Fibroblast of lung (primary cell): Measurements from ENCODE around the gene FGGY. TPM values are rescaled to one million over a fixed set of nuclear protein-coding genes. Genes with fewer than 3 reads are reported as not detected.

Experiments
- DNase-seq, 2 donors: peaks; one replicate each; pipeline versions ENCODE4 v3.0.0 to v3.0.0-alpha.2; 2010; ENCODE audit warnings: low read depth in 2 of 2
- H2AFZ ChIP-seq: 2 replicates; pipeline ENCODE4 v1.5.1; 2012; ENCODE audit warnings: low read length, control low read depth, inconsistent platforms
- H3K27ac ChIP-seq: 2 replicates; pipeline ENCODE4 v1.5.1; 2011; ENCODE audit warnings: low read length, control low read depth; ENCODE audit not compliant: insufficient read depth
- H3K27me3 ChIP-seq: 2 replicates; pipeline ENCODE4 v1.5.1; 2011; ENCODE audit warnings: mild to moderate bottlenecking, low read length; ENCODE audit not compliant: control insufficient read depth, insufficient read depth
- H3K36me3 ChIP-seq: 2 replicates; pipeline ENCODE4 v1.5.1; 2011; ENCODE audit warnings: low read length; ENCODE audit not compliant: control insufficient read depth, insufficient read depth
- H3K4me1 ChIP-seq: 2 replicates; pipeline ENCODE4 v1.5.1; 2011; ENCODE audit warnings: low read length; ENCODE audit not compliant: control insufficient read depth, insufficient read depth; ENCODE audit errors: extremely low read depth
- H3K4me2 ChIP-seq: 2 replicates; pipeline ENCODE4 v1.5.1; 2011; ENCODE audit warnings: low read length, control low read depth; ENCODE audit not compliant: insufficient read depth; ENCODE audit errors: extremely low read depth
- H3K4me3 ChIP-seq, 4 experiments: fragments of 200-600 bp in 1 of 4; sonication (generic) in 1 of 4; replicated peaks in 1 of 4; 2 replicates each; pipeline ENCODE4 v1.5.1; 2011 to 2016; ENCODE audit warnings: low read length in 4 of 4, low read depth in 3 of 4, mild to moderate bottlenecking in 3 of 4, control low read depth in 2 of 4, inconsistent platforms in 1 of 4, mixed read lengths in 1 of 4; ENCODE audit not compliant: insufficient read depth in 1 of 4; ENCODE audit errors: control extremely low read depth in 1 of 4
- H3K79me2 ChIP-seq: 2 replicates; pipeline ENCODE4 v1.5.1; 2012; ENCODE audit warnings: mild to moderate bottlenecking, low read length, inconsistent platforms; ENCODE audit not compliant: control insufficient read depth, insufficient read depth
- H3K9ac ChIP-seq: 2 replicates; pipeline ENCODE4 v1.5.1; 2011; ENCODE audit warnings: mild to moderate bottlenecking, low read length, control low read depth; ENCODE audit not compliant: insufficient read depth
- H3K9me3 ChIP-seq: 2 replicates; pipeline ENCODE4 v1.5.1; 2012; ENCODE audit warnings: low read depth, low read length; ENCODE audit not compliant: control insufficient read depth, insufficient read depth
- H4K20me1 ChIP-seq: 2 replicates; pipeline ENCODE4 v1.5.1; 2011; ENCODE audit warnings: low read length; ENCODE audit not compliant: control insufficient read depth, insufficient read depth; ENCODE audit errors: extremely low read depth
- CTCF ChIP-seq, 2 donors: IDR thresholded peaks in 1 of 2; conservative IDR thresholded peaks in 1 of 2; 1 replicate in 1 of 2; 2 replicates in 1 of 2; pipeline ENCODE4 v1.5.1; 2011 to 2012; ENCODE audit warnings: low read length in 2 of 2, control low read depth in 1 of 2, inconsistent platforms in 1 of 2, low read depth in 1 of 2, mild to moderate bottlenecking in 1 of 2
- EZH2 ChIP-seq: IDR thresholded peaks from 2 replicates; pipeline ENCODE4 v1.5.1; 2012; ENCODE audit warnings: low read length, control low read depth, mild to moderate bottlenecking; ENCODE audit errors: missing control alignments
- polyA plus RNA-seq, 2 donors: library from polyadenylated mRNA; depleted of rRNA in 1 of 2; stranded (reverse) in 1 of 2; unstranded in 1 of 2; fragments of >200 nt; gene quantifications; 2 replicates each; pipeline ENCODE4 v1.2.1, GENCODE V29; 2011 to 2012; ENCODE audit warnings: missing spikeins in 1 of 2
- total RNA-seq: library from RNA; depleted of rRNA; stranded (reverse); fragments of >200 nt; gene quantifications from 2 replicates; pipeline ENCODE4 v1.2.1, GENCODE V29; 2014

The FGGY gene
- total and polyA plus RNA-seq, 2 donors (not counting 1 experiment from before 2014, with no cell fraction given) = 9.5 to 32.4 TPM

- no peaks in the 10 kb centered on the region for H3K9me3 ChIP-seq
- H3K9ac ChIP-seq = no peak overlapping the region
- no peak overlapping the region for H3K4me3 ChIP-seq
- H2AFZ ChIP-seq = no peak overlapping the region
- H3K4me2 ChIP-seq = no peak overlapping the region
- H4K20me1 ChIP-seq = no peaks in the 10 kb centered on the region
- no peaks in the 10 kb centered on the region for H3K36me3 ChIP-seq
- no peaks in the 10 kb centered on the region for H3K79me2 ChIP-seq
- H3K27ac ChIP-seq = no peak overlapping the region
- no peaks in the 10 kb centered on the region for H3K27me3 ChIP-seq
- TF ChIP-seq CTCF (conservative IDR thresholded peaks at IDR 0.05 in 1 of 2, IDR thresholded peaks at IDR 0.05 in 1 of 2; ENCODE audit: low read depth in 1 of 2, low read length in 2 of 2) (no peak), EZH2 (no peak)
- DNase-seq = no peak
- no peaks in the 10 kb centered on the region for H3K4me1 ChIP-seq
Observed at GRCh38 chr1:59308839-59309238, 11.9 kb downstream of the FGGY start.

GRCh38 chr1:59309392-59309791, 12.5 kb downstream of the FGGY start:
- no peaks in the 10 kb centered on the region for H3K9me3 ChIP-seq
- H3K4me2 ChIP-seq = no peak overlapping the region
- no peaks in the 10 kb centered on the region for H4K20me1 ChIP-seq
- TF ChIP-seq EZH2 = no peak
- no peak for TF ChIP-seq CTCF (conservative IDR thresholded peaks at IDR 0.05 in 1 of 2, IDR thresholded peaks at IDR 0.05 in 1 of 2; ENCODE audit: low read depth in 1 of 2, low read length in 2 of 2)
- no peak overlapping the region for H2AFZ ChIP-seq
- no peak overlapping the region for H3K27ac ChIP-seq
- H3K36me3 ChIP-seq = no peaks in the 10 kb centered on the region
- H3K4me3 ChIP-seq = no peak overlapping the region
- no peak for DNase-seq
- no peaks in the 10 kb centered on the region for H3K4me1 ChIP-seq
- no peak overlapping the region for H3K9ac ChIP-seq
- H3K79me2 ChIP-seq = no peaks in the 10 kb centered on the region
- no peaks in the 10 kb centered on the region for H3K27me3 ChIP-seq

GRCh38 chr1:59309795-59310548, 13.1 kb downstream of the FGGY start:
- no peaks in the 10 kb centered on the region for H3K27me3 ChIP-seq
- H3K4me3 ChIP-seq = peak overlapping the region in 1 of 4 experiments; percentile 5
- DNase-seq = no peak
- no peaks in the 10 kb centered on the region for H3K9me3 ChIP-seq
- no peak overlapping the region for H3K9ac ChIP-seq
- no peak overlapping the region for H3K27ac ChIP-seq
- no peaks in the 10 kb centered on the region for H4K20me1 ChIP-seq
- TF ChIP-seq EZH2 = no peak
- TF ChIP-seq CTCF (conservative IDR thresholded peaks at IDR 0.05 in 1 of 2, IDR thresholded peaks at IDR 0.05 in 1 of 2; ENCODE audit: low read depth in 1 of 2, low read length in 2 of 2) = no peak
- no peaks in the 10 kb centered on the region for H3K36me3 ChIP-seq
- no peaks in the 10 kb centered on the region for H3K79me2 ChIP-seq
- H3K4me1 ChIP-seq = no peaks in the 10 kb centered on the region
- no peak overlapping the region for H2AFZ ChIP-seq
- peak overlapping the region; percentile 46 for H3K4me2 ChIP-seq
